Mammary epithelial cell (primary cell): ENCODE results near the gene ARHGEF25.

Experiments
- EZH2 ChIP-seq: IDR thresholded peaks from 2 replicates; pipeline ENCODE4 v1.6.1; 2012; ENCODE audit warnings: low read length, inconsistent platforms, borderline replicate concordance
- TF ChIP-seq, protein P1 (sequence below), 2 donors: IDR thresholded peaks in 1 of 2; conservative IDR thresholded peaks in 1 of 2; 2 replicates each; pipeline ENCODE4 v1.5.1; 2011 to 2012; ENCODE audit warnings: inconsistent platforms in 2 of 2, low read length in 2 of 2, mild to moderate bottlenecking in 2 of 2, control low read depth in 1 of 2, low read depth in 1 of 2; ENCODE audit not compliant: insufficient read depth in 1 of 2; ENCODE audit errors: extremely low read depth in 1 of 2

DNA sequence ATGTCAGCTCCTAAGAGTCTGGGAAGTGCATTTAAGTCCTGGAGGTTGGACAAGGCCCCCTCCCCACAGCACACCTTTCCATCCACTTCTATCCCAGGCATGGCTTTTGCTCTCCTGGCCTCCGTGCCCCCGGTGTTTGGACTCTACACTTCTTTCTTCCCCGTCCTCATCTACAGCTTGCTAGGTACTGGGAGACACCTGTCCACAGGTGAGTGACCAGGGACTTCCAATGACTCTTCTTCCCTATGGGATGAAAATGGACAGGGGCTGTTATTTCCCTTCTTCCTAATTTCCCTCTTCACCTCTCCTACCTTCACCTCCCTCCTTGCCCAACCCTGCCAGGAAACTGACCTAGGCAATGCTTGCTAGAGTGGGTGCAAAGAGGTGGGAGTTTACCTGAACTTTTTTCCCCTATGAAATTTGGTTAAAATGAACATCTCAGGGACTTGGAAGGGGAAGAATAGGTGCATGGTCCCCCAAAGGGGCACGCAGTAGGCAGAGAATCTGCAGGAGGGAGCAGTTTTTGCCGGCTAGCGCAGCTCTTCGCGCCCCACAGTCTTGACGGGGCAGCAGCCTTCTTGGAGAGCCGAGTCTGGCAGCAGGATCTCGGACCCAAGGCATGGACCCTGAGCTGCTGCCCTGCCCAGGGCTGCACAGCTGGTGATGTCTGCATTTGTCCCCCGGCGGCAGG lies 9.2 kb downstream of the ARHGEF25 start:
- TF ChIP-seq, protein P1, sequence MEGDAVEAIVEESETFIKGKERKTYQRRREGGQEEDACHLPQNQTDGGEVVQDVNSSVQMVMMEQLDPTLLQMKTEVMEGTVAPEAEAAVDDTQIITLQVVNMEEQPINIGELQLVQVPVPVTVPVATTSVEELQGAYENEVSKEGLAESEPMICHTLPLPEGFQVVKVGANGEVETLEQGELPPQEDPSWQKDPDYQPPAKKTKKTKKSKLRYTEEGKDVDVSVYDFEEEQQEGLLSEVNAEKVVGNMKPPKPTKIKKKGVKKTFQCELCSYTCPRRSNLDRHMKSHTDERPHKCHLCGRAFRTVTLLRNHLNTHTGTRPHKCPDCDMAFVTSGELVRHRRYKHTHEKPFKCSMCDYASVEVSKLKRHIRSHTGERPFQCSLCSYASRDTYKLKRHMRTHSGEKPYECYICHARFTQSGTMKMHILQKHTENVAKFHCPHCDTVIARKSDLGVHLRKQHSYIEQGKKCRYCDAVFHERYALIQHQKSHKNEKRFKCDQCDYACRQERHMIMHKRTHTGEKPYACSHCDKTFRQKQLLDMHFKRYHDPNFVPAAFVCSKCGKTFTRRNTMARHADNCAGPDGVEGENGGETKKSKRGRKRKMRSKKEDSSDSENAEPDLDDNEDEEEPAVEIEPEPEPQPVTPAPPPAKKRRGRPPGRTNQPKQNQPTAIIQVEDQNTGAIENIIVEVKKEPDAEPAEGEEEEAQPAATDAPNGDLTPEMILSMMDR (conservative IDR thresholded peaks at IDR 0.05 in 1 of 2, IDR thresholded peaks at IDR 0.05 in 1 of 2; ENCODE audit: extremely low read depth in 1 of 2, insufficient read depth in 1 of 2, low read depth in 1 of 2, low read length in 2 of 2): no peak
- no peak for TF ChIP-seq EZH2
